Smooth muscle cell (in vitro differentiated cells): Measurements from ENCODE around the gene PKM. TPM values are rescaled to one million over a fixed set of nuclear protein-coding genes. Genes with fewer than 3 reads are reported as not detected.

Source experiments
- DNase-seq: peaks from one replicate; lab custom pipeline; 2025; ENCODE audit not compliant: unreplicated experiment; lab: John Stamatoyannopoulos, UW
- H2AFZ ChIP-seq: fragments of 200-600 bp; sonication (generic); 2 replicates; pipeline ENCODE4 v1.6.0; 2016; ENCODE audit warnings: antibody characterized with exemption, low read depth, mild to moderate bottlenecking
- H3F3A ChIP-seq: fragments of 200-600 bp; sonication (generic); 2 replicates; pipeline ENCODE4 v1.6.0; 2017; ENCODE audit warnings: antibody characterized with exemption, low read depth
- H3K27ac ChIP-seq: fragments of 200-600 bp; sonication (generic); 2 replicates; pipeline ENCODE4 v1.5.1; 2016; ENCODE audit warnings: low read depth, mild to moderate bottlenecking
- H3K27me3 ChIP-seq: fragments of 200-600 bp; sonication (generic); 2 replicates; pipeline ENCODE4 v1.6.1; 2016; ENCODE audit warnings: low read depth, mild to moderate bottlenecking
- H3K36me3 ChIP-seq: fragments of 200-600 bp; sonication (generic); 2 replicates; pipeline ENCODE4 v1.5.1; 2016; ENCODE audit warnings: low read depth
- H3K4me1 ChIP-seq: fragments of 200-600 bp; sonication (generic); 2 replicates; pipeline ENCODE4 v1.5.1; 2016; ENCODE audit warnings: low read depth
- H3K4me2 ChIP-seq: fragments of 200-600 bp; sonication (generic); 2 replicates; pipeline ENCODE4 v1.6.0; 2016; ENCODE audit warnings: mild to moderate bottlenecking
- H3K4me3 ChIP-seq: fragments of 200-600 bp; sonication (generic); 2 replicates; pipeline ENCODE4 v1.5.1; 2016; ENCODE audit warnings: mild to moderate bottlenecking
- H3K79me2 ChIP-seq: fragments of 200-600 bp; sonication (generic); 2 replicates; pipeline ENCODE4 v1.6.0; 2016; ENCODE audit warnings: low read depth, mild to moderate bottlenecking
- H3K9ac ChIP-seq: fragments of 200-600 bp; sonication (generic); 2 replicates; pipeline ENCODE4 v1.6.0; 2016; ENCODE audit warnings: low read depth
- H3K9me3 ChIP-seq: fragments of 200-600 bp; sonication (generic); replicated peaks from 2 replicates; pipeline ENCODE4 v1.5.1; 2016; ENCODE audit warnings: low read depth
- H4K20me1 ChIP-seq: fragments of 200-600 bp; sonication (generic); 2 replicates; pipeline ENCODE4 v1.6.0; 2016; ENCODE audit warnings: low read depth
- CTCF ChIP-seq: fragments of 200-600 bp; sonication (generic); IDR thresholded peaks from 2 replicates; pipeline ENCODE4 v1.5.1; 2017; ENCODE audit warnings: borderline replicate concordance, mild to moderate bottlenecking, antibody characterized with exemption; ENCODE audit not compliant: insufficient read depth, poor library complexity, severe bottlenecking
- WGBS: methylation state at CpG from one replicate; pipeline ENCODE4 v1.1.7; 2016; ENCODE audit warnings: low lambda C conversion rate; 5-methylcytosine and 5-hydroxymethylcytosine counted together
- polyA plus RNA-seq: library from polyadenylated mRNA; unstranded; fragments of >200 nt; fragmentation: Nextera tagmentation; extraction: Ambion mirVana; gene quantifications from 2 replicates; pipeline ENCODE4 v1.2.1, GENCODE V29; 2016
- total RNA-seq: library from RNA; depleted of rRNA; stranded (reverse); fragments of >200 nt; gene quantifications from 2 replicates; pipeline ENCODE4 v1.2.3, GENCODE V29; 2014

The PKM gene
- total and polyA plus RNA-seq, 2 experiments from 2014 or later, result 1,125 to 1,598 TPM

GRCh38 chr15:72162569-72162968 lies 68.4 kb downstream of the PKM start:
- no peak for DNase-seq
- WGBS, result 89% methylated on average over 5 of the region's 5 CpGs
- H4K20me1 ChIP-seq, result no peaks in the 10 kb centered on the region
- TF ChIP-seq CTCF, result no peak
- H2AFZ ChIP-seq, result no peak overlapping the region
- H3K27ac ChIP-seq, result no peak overlapping the region
- no peak overlapping the region for H3K4me3 ChIP-seq
- no peaks in the 10 kb centered on the region for H3K79me2 ChIP-seq
- no peak overlapping the region for H3K4me2 ChIP-seq
- no peaks in the 10 kb centered on the region for H3K36me3 ChIP-seq
- H3K9ac ChIP-seq, result no peak overlapping the region
- no peaks in the 10 kb centered on the region for H3K27me3 ChIP-seq
- no peaks in the 10 kb centered on the region for H3F3A ChIP-seq
- no peaks in the 10 kb centered on the region for H3K9me3 ChIP-seq
- no peaks in the 10 kb centered on the region for H3K4me1 ChIP-seq

- Histone ChIP-seq H3K9me3 (no peaks in the 10 kb centered on the region), H3K9ac (no peak overlapping the region), H3F3A (no peaks in the 10 kb centered on the region), H2AFZ (no peak overlapping the region), H3K79me2 (no peaks in the 10 kb centered on the region), H4K20me1 (no peaks in the 10 kb centered on the region), H3K4me3 (no peak overlapping the region), H3K36me3 (no peaks in the 10 kb centered on the region), H3K4me1 (no peaks in the 10 kb centered on the region), H3K27me3 (no peaks in the 10 kb centered on the region), H3K4me2 (no peak overlapping the region), H3K27ac (no peak overlapping the region)
- DNase-seq, result no peak
- no peak for TF ChIP-seq CTCF
- WGBS, result 84% methylated on average over 7 of the region's 7 CpGs
Measured at GRCh38 chr15:72161361-72162132, 69.4 kb downstream of the PKM start.

GRCh38 chr15:72160696-72161245 lies 70.2 kb downstream of the PKM start:
- TF ChIP-seq CTCF, result no peak
- H3K4me3 ChIP-seq, result no peak overlapping the region
- no peaks in the 10 kb centered on the region for H3K27me3 ChIP-seq
- no peaks in the 10 kb centered on the region for H3K9me3 ChIP-seq
- H3K4me1 ChIP-seq, result no peaks in the 10 kb centered on the region
- WGBS, result 91% methylated on average over 5 of the region's 5 CpGs
- no peak for DNase-seq
- H4K20me1 ChIP-seq, result no peaks in the 10 kb centered on the region
- no peaks in the 10 kb centered on the region for H3K79me2 ChIP-seq
- H2AFZ ChIP-seq, result no peak overlapping the region
- no peaks in the 10 kb centered on the region for H3F3A ChIP-seq
- no peak overlapping the region for H3K9ac ChIP-seq
- no peaks in the 10 kb centered on the region for H3K36me3 ChIP-seq
- no peak overlapping the region for H3K4me2 ChIP-seq
- H3K27ac ChIP-seq, result no peak overlapping the region
